GM12865 (cell line): ENCODE results near the gene HNRNPF.

Source experiments
- DNase-seq: peaks from one replicate; pipeline ENCODE4 v3.0.0; 2010; ENCODE audit warnings: low read depth
- H3K4me3 ChIP-seq: 2 replicates; pipeline ENCODE4 v1.5.1; 2011; ENCODE audit warnings: mild to moderate bottlenecking, low read depth, low read length, control low read depth
- CTCF ChIP-seq: IDR thresholded peaks from 2 replicates; pipeline ENCODE4 v1.5.1; 2011; ENCODE audit warnings: low read length, control low read depth, low read depth, inconsistent platforms; ENCODE audit not compliant: insufficient read depth; ENCODE audit errors: missing control alignments

Gene HNRNPF

GRCh38 chr10:43374194-43374593 lies 34.8 kb downstream of the HNRNPF start:
- H3K4me3 ChIP-seq: no peak overlapping the region
- no peak for DNase-seq
- no peak for TF ChIP-seq CTCF

GRCh38 chr10:43373461-43373860 lies 35.5 kb downstream of the HNRNPF start:
- DNase-seq: no peak
- H3K4me3 ChIP-seq: no peak overlapping the region
- TF ChIP-seq CTCF: no peak

- no peak for DNase-seq
- no peak for TF ChIP-seq CTCF
- no peak overlapping the region for H3K4me3 ChIP-seq
These were observed 36.1 kb downstream of the HNRNPF start for GRCh38 chr10:43372765-43373361.

- no peak for DNase-seq
- no peak for TF ChIP-seq CTCF
- H3K4me3 ChIP-seq: no peak within 1 kb of the TSS
These were observed 37.6 kb downstream of the HNRNPF start, which contains the start of gene FXYD4 for GRCh38 chr10:43371418-43371817. Gene FXYD4 (plus strand): TSS chr10:43371636. CDS start chr10:43373747, 2,111 bp downstream.

- H3K4me3 ChIP-seq: no peak overlapping the region
- no peak for TF ChIP-seq CTCF
These were observed 38.2 kb downstream of the HNRNPF start for GRCh38 chr10:43370671-43371215.

GRCh38 chr10:43369921-43370320 lies 39.1 kb downstream of the HNRNPF start:
- no peak for TF ChIP-seq CTCF
- H3K4me3 ChIP-seq: no peak overlapping the region
- no peak for DNase-seq

More at GRCh38 chr10:43370671-43371215, 38.2 kb downstream of the HNRNPF start:
- no peak for DNase-seq

GRCh38 chr10:43365001-43365400 lies 44.0 kb downstream of the HNRNPF start:
- no peak overlapping the region for H3K4me3 ChIP-seq
- no peak for TF ChIP-seq CTCF
- DNase-seq: no peak
